ENCODE measurements around the gene KCNH1.
A peak's percentile ranks its signal among the peaks of the same experiment; 100 is the strongest.
"Not testable (repeated sequence)": the region's sequence is repeated elsewhere in the genome, so short reads cannot be mapped to it uniquely, and the experiment has no call there.

KCNH1 gene

GRCh38 chr1:211009944-211010343 is 124.0 kb downstream of the KCNH1 start:
- DNase-seq, result no peak

- no peak for DNase-seq
Measured at GRCh38 chr1:211007830-211008229, 126.1 kb downstream of the KCNH1 start.

- DNase-seq, result not testable (repeated sequence)
Measured at GRCh38 chr1:210995931-210996330, 138.0 kb downstream of the KCNH1 start.

- no peak for DNase-seq
Measured at GRCh38 chr1:210992837-210993236, 141.1 kb downstream of the KCNH1 start.

GRCh38 chr1:210989905-210990304 is 144.0 kb downstream of the KCNH1 start:
- no peak for DNase-seq

GRCh38 chr1:210981490-210981889 is 152.5 kb downstream of the KCNH1 start:
- no peak for DNase-seq

GRCh38 chr1:210980082-210980481 is 153.9 kb downstream of the KCNH1 start:
- DNase-seq, result no peak

- DNase-seq, result no peak
Measured at GRCh38 chr1:210978974-210979354, 155.0 kb downstream of the KCNH1 start.

GRCh38 chr1:210978316-210978973 is 155.5 kb downstream of the KCNH1 start:
- DNase-seq, result no peak

- no peak for DNase-seq
Measured at GRCh38 chr1:210951279-210951678, 182.7 kb downstream of the KCNH1 start.

GRCh38 chr1:210949940-210950546 is 183.9 kb downstream of the KCNH1 start:
- peak; percentile 52 for DNase-seq

GRCh38 chr1:210949489-210949888 is 184.5 kb downstream of the KCNH1 start:
- DNase-seq, result no peak

GRCh38 chr1:210949039-210949438 is 184.9 kb downstream of the KCNH1 start:
- DNase-seq, result no peak

- DNase-seq, result no peak
Measured at GRCh38 chr1:210944252-210944651, 189.7 kb downstream of the KCNH1 start.

- DNase-seq, result no peak
Measured at GRCh38 chr1:210942513-210942912, 191.4 kb downstream of the KCNH1 start.

- no peak for DNase-seq
Measured at GRCh38 chr1:210940081-210940617, 193.8 kb downstream of the KCNH1 start.

- DNase-seq, result no peak
Measured at GRCh38 chr1:210938416-210938925, 195.5 kb downstream of the KCNH1 start.

- DNase-seq, result no peak
Measured at GRCh38 chr1:210937846-210938245, 196.1 kb downstream of the KCNH1 start.

- no peak for DNase-seq
Measured at GRCh38 chr1:210935905-210936304, 198.0 kb downstream of the KCNH1 start.

- DNase-seq, result no peak
Measured at GRCh38 chr1:210932104-210932503, 201.8 kb downstream of the KCNH1 start.

- no peak for DNase-seq
Measured at GRCh38 chr1:210922666-210923065, 211.3 kb downstream of the KCNH1 start.

- no peak for DNase-seq
Measured at GRCh38 chr1:210920716-210921694, 212.9 kb downstream of the KCNH1 start.

GRCh38 chr1:210920258-210920657 is 213.7 kb downstream of the KCNH1 start:
- no peak for DNase-seq

All from RPMI8226 (cell line).